ENCODE data around the gene SENP8. TPM values are rescaled to one million over a fixed set of nuclear protein-coding genes. Genes with fewer than 3 reads are reported as not detected.

The SENP8 gene
- total RNA-seq, 2 experiments from 2014 or later, result 0.69 to 4.6 TPM

DNA sequence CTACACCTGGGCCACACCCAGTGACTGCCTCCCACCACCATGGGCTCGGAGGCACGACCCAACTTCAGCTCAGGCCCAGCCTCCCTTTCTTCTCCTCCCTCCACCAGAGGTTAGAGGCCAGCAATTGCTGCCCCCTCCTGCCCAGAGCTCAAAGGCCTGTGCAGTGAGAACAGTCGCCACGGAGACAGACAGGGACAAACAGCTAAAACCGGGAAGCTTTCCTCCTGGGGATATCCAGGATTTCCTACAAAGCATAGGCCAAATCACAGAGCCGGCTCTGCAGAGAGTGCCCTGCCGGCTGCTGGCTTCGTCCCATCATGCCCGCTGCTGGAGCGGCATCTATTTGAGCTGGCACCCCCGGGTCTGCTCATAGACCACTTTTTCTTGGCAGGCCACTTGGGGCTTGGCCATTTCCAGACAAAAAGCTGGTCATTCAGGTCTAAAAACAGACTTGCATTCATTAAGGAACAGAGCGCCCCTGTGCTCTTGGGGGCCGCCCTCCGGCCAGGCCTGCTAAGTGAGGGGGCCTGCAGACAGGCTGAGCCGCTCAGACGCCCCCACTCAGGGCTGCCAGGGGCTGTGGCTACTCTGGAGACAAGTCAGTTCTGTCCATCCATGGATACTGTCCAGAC, 61.9 kb downstream of the SENP8 start:
- ChIA-PET POLR2A (no interaction called here), CTCF (ENCODE audit: unreplicated experiment) (no interaction called here)
- H3K27ac ChIP-seq (ENCODE audit: low read depth, low read length, poor library complexity, severe bottlenecking), result no peak overlapping the region
- TF ChIP-seq, protein P1, sequence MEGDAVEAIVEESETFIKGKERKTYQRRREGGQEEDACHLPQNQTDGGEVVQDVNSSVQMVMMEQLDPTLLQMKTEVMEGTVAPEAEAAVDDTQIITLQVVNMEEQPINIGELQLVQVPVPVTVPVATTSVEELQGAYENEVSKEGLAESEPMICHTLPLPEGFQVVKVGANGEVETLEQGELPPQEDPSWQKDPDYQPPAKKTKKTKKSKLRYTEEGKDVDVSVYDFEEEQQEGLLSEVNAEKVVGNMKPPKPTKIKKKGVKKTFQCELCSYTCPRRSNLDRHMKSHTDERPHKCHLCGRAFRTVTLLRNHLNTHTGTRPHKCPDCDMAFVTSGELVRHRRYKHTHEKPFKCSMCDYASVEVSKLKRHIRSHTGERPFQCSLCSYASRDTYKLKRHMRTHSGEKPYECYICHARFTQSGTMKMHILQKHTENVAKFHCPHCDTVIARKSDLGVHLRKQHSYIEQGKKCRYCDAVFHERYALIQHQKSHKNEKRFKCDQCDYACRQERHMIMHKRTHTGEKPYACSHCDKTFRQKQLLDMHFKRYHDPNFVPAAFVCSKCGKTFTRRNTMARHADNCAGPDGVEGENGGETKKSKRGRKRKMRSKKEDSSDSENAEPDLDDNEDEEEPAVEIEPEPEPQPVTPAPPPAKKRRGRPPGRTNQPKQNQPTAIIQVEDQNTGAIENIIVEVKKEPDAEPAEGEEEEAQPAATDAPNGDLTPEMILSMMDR (conservative IDR thresholded peaks at IDR 0.05; ENCODE audit: low read length), result no peak
- no peak for TF ChIP-seq EZH2phosphoT487 (IDR thresholded peaks at IDR 0.05; ENCODE audit: borderline replicate concordance, low read depth, low read length)
- no peaks in the 10 kb centered on the region for H3K9me3 ChIP-seq (ENCODE audit: low read length)
- BruUV-seq (replicated peaks), result no TSS peak
- H2AFZ ChIP-seq (ENCODE audit: low read length), result no peak overlapping the region
- intact Hi-C loops (cut with micrococcal nuclease; ENCODE audit: unreplicated experiment), result no loop called here
- H3K4me2 ChIP-seq (ENCODE audit: low read length), result no peak overlapping the region
- H3K36me3 ChIP-seq (ENCODE audit: insufficient read depth, low read length), result no peaks in the 10 kb centered on the region
- DNase-seq (ENCODE audit: low spot score), result no peak
- no peaks in the 10 kb centered on the region for H3K4me1 ChIP-seq (ENCODE audit: insufficient read depth, low read length, poor library complexity, severe bottlenecking)
- H3K4me3 ChIP-seq (ENCODE audit: low read depth, low read length, poor library complexity, severe bottlenecking), result no peak overlapping the region
- no peaks in the 10 kb centered on the region for H3K79me2 ChIP-seq (ENCODE audit: insufficient read depth, low read depth, low read length)
- H4K20me1 ChIP-seq (ENCODE audit: insufficient read depth, low read length), result no peaks in the 10 kb centered on the region
- no peaks in the 10 kb centered on the region for H3K9me2 ChIP-seq (ENCODE audit: insufficient read depth, low read length)

DNA sequence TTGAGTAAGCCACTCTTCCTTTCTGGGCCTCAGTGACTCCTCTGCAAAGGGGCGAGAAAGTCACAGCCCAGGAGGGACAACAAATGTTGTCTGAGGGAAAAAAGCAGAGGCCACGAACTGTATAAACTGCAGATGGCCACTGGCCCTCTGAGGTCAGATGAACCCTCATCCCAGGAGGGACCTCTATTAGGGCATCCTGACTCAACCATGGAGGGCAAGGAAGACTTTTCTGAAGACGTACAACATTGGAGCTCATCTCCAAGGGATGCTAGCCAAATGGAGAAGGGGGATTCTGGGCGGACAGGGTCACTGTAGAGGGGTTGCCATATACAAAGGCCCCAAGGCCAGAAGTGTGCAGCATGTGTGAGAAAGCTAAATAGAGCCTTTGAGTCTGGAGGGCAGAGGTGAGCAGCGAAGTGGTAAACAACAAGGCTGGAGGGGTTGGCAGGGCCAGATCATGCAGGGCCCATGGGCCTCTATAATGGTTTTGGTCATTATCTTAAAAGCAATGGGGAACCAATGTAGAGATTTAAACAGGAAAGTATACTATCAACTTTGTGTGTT, 62.6 kb downstream of the SENP8 start:
- no peak for TF ChIP-seq EZH2phosphoT487 (IDR thresholded peaks at IDR 0.05; ENCODE audit: borderline replicate concordance, low read depth, low read length)
- TF ChIP-seq, protein P1 (conservative IDR thresholded peaks at IDR 0.05; ENCODE audit: low read length), result no peak
- Histone ChIP-seq H3K4me3 (ENCODE audit: low read depth, low read length, poor library complexity, severe bottlenecking) (no peak overlapping the region), H3K4me2 (ENCODE audit: low read length) (no peak overlapping the region), H3K9me2 (ENCODE audit: insufficient read depth, low read length) (no peaks in the 10 kb centered on the region), H3K4me1 (ENCODE audit: insufficient read depth, low read length, poor library complexity, severe bottlenecking) (no peaks in the 10 kb centered on the region), H4K20me1 (ENCODE audit: insufficient read depth, low read length) (no peaks in the 10 kb centered on the region), H3K27ac (ENCODE audit: low read depth, low read length, poor library complexity, severe bottlenecking) (no peak overlapping the region), H3K36me3 (ENCODE audit: insufficient read depth, low read length) (no peaks in the 10 kb centered on the region), H2AFZ (ENCODE audit: low read length) (no peak overlapping the region), H3K9me3 (ENCODE audit: low read length) (no peaks in the 10 kb centered on the region), H3K79me2 (ENCODE audit: insufficient read depth, low read depth, low read length) (no peaks in the 10 kb centered on the region)
- DNase-seq (ENCODE audit: low spot score), result no peak
- intact Hi-C loops (cut with micrococcal nuclease; ENCODE audit: unreplicated experiment), result no loop called here
- no TSS peak for BruUV-seq (replicated peaks)
- CTCF ChIA-PET (ENCODE audit: unreplicated experiment), result no interaction called here
- POLR2A ChIA-PET, result no interaction called here

DNA sequence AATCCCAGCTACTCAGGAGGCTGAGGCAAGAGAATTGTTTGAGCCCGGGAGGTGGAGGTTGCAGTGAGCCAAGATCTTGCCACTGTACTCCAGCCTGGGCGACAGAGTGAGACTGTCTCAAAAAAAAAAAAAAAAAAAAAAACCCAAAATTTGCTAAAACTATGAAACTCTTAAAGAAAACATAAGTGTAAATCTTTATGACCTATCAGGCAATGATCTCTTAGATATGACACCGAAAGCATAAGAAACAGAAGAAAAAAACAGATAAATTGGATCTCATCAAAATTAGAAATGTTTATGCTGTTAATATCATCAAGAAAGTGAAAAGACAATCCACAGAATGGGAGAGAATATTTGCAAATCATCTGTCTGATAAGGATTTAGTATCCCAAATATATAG, 64.0 kb downstream of the SENP8 start:
- ChIA-PET POLR2A (no interaction called here), CTCF (ENCODE audit: unreplicated experiment) (no interaction called here)
- H3K79me2 ChIP-seq (ENCODE audit: insufficient read depth, low read depth, low read length), result no peaks in the 10 kb centered on the region
- BruUV-seq (replicated peaks), result no TSS peak
- H3K4me2 ChIP-seq (ENCODE audit: low read length), result no peak overlapping the region
- no peak overlapping the region for H2AFZ ChIP-seq (ENCODE audit: low read length)
- H3K9me2 ChIP-seq (ENCODE audit: insufficient read depth, low read length), result no peaks in the 10 kb centered on the region
- no peaks in the 10 kb centered on the region for H3K9me3 ChIP-seq (ENCODE audit: low read length)
- H3K27ac ChIP-seq (ENCODE audit: low read depth, low read length, poor library complexity, severe bottlenecking), result no peak overlapping the region
- H4K20me1 ChIP-seq (ENCODE audit: insufficient read depth, low read length), result no peaks in the 10 kb centered on the region
- no peaks in the 10 kb centered on the region for H3K36me3 ChIP-seq (ENCODE audit: insufficient read depth, low read length)
- no peaks in the 10 kb centered on the region for H3K4me1 ChIP-seq (ENCODE audit: insufficient read depth, low read length, poor library complexity, severe bottlenecking)
- no peak for TF ChIP-seq EZH2phosphoT487 (IDR thresholded peaks at IDR 0.05; ENCODE audit: borderline replicate concordance, low read depth, low read length)
- TF ChIP-seq, protein P1 (conservative IDR thresholded peaks at IDR 0.05; ENCODE audit: low read length), result no peak
- intact Hi-C loops (cut with micrococcal nuclease; ENCODE audit: unreplicated experiment), result no loop called here
- DNase-seq (ENCODE audit: low spot score), result no peak
- no peak overlapping the region for H3K4me3 ChIP-seq (ENCODE audit: low read depth, low read length, poor library complexity, severe bottlenecking)
